ENCODE measurements around the gene PTPRJ.
"Not testable (repeated sequence)": the region's sequence is repeated elsewhere in the genome, so short reads cannot be mapped to it uniquely, and the experiment has no call there.

Gene PTPRJ

GRCh38 chr11:47980088-47980906, at the start of gene PTPRJ:
Gene PTPRJ (plus strand): TSS chr11:47980559. CDS start chr11:47980913, 354 bp downstream.
- intact Hi-C loops (cut with DNase I) = loop anchor here (2.0 to 5.0 kb wide), 3 partner anchors 37 to 129 kb away; no protein-coding TSS in a partner anchor
- DNase-seq = peak; percentile 46 to 94 (median 70)

DNA sequence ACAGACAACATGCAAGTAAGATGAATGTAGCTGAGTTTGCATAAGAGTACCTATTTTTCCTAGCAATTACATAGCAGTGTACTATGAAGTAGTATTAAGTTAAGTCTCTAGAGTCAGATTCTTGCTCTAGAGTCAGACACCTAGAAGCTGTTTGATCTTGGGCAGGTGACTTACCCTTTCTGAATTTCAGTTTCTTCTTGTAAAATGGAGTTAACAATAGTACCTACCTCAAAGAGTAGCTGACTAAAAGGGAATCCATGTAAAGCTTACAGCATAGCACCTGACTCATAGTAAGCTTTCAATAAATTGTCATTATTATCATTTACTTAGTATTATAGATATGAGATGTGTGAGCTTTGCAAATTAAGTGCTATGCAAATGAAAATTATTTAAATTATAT, 47.8 kb upstream of the PTPRJ start:
- intact Hi-C loops (cut with DNase I) = no loop called here

GRCh38 chr11:47933797-47934196, 46.6 kb upstream of the PTPRJ start:
- intact Hi-C loops (cut with DNase I) = loop anchor here (1.0 kb wide), 1 partner anchor 177 kb away; no protein-coding TSS in a partner anchor
- DNase-seq = not testable (repeated sequence)

More for the DNA sequence above, 47.8 kb upstream of the PTPRJ start:
- no peak for DNase-seq

GRCh38 chr11:47938791-47939560, 41.4 kb upstream of the PTPRJ start:
- intact Hi-C loops (cut with DNase I) = loop anchor here (5.0 kb wide), 1 partner anchor 38 kb away; no protein-coding TSS in a partner anchor

GRCh38 chr11:47940904-47941649, 39.3 kb upstream of the PTPRJ start:
- intact Hi-C loops (cut with DNase I) = loop anchor here (10.0 kb wide), 1 partner anchor 56 kb away; no protein-coding TSS in a partner anchor
- no peak for DNase-seq

More at GRCh38 chr11:47938791-47939560, 41.4 kb upstream of the PTPRJ start:
- no peak for DNase-seq

DNA sequence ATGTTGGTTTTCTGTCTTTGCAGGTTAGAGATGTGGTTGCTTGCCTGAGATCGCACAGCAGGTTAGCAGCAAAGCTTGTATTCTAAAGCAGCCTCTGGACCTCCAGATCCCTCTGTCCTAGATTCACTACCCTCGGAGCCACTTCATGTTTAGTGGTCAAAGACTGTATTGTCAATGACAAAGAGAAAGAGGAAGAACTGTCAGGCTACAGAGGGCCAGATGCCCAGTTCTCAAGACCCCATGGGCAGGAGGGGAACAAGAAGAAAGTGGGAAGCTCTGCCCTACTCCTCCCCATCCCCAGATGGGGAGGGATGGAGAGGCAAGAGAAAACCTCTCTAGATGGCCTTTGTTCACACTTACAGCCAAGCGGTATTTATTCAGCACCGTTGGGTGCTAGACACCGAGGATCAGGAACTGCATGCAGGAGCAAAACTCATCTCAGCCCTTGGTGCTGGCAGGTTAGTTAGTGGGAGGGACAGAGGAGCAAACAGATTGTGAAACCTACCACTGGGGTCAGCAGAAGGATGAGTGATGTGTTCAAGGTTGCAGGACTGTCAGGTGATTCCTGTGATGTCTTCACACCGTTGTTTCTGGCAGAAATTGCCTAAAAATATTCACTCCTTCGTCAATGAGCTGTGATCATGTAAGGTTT, 38.3 kb upstream of the PTPRJ start:
- DNase-seq = no peak
- intact Hi-C loops (cut with DNase I) = loop anchor here (10.0 kb wide), 1 partner anchor 57 kb away; no protein-coding TSS in a partner anchor

DNA sequence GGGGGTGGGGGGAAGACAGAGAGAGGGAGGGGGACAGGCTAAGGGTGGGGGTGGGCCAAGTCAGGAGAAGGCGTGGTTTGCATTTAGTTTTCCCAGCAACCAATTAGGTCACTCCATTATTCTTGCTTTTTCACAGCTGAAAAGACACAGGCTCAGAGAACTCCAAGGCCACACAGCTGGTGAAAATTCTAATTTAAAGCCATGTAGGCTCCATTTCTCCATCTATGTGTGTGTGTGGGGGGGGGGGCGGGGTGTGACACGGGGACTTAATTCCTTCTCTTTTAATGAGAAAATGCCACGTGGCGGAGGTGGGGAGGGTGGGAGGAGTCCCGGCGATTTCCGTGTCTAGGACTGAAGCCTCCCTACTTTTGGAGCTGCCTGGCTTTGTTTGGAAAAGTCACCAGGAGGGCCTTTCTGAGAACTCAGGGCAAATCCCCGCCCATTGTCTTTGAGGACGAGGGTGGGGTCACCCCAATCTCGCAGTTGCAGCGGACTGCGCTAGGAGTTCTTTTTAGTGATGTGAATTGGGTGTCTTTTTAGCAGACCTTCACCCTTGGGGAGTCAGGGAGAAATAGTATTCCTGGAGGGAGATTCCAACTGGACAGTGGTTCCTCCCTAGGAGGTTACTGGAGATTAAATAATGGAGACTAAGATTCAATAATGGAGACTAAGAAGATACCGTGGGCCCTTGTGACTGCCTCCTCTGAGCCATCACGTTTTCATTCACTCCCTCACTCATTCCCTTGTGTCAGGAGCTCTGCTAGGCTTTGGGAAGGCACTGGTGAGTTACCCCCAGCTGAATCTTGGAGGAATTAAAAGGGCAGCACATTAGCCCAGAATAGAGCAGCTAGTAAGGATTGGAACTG, 36.4 kb upstream of the PTPRJ start:
- intact Hi-C loops (cut with DNase I) = loop anchor here (10.0 kb wide), 1 partner anchor 59 kb away; no protein-coding TSS in a partner anchor
- DNase-seq = no peak

- DNase-seq = no peak
- intact Hi-C loops (cut with DNase I) = loop anchor here (10.0 kb wide), 1 partner anchor 60 kb away; no protein-coding TSS in a partner anchor
Observed at GRCh38 chr11:47944632-47945031, 35.7 kb upstream of the PTPRJ start.

GRCh38 chr11:47946682-47947559, 33.4 kb upstream of the PTPRJ start:
- intact Hi-C loops (cut with DNase I) = loop anchor here (10.0 kb wide), 1 partner anchor 62 kb away; no protein-coding TSS in a partner anchor
- peak in 3 of 10 donors; percentile 21 to 42 (median 26) for DNase-seq

- DNase-seq = no peak
- intact Hi-C loops (cut with DNase I) = loop anchor here (10.0 kb wide), 1 partner anchor 63 kb away; no protein-coding TSS in a partner anchor
Observed at GRCh38 chr11:47948137-47948536, 32.2 kb upstream of the PTPRJ start.

DNA sequence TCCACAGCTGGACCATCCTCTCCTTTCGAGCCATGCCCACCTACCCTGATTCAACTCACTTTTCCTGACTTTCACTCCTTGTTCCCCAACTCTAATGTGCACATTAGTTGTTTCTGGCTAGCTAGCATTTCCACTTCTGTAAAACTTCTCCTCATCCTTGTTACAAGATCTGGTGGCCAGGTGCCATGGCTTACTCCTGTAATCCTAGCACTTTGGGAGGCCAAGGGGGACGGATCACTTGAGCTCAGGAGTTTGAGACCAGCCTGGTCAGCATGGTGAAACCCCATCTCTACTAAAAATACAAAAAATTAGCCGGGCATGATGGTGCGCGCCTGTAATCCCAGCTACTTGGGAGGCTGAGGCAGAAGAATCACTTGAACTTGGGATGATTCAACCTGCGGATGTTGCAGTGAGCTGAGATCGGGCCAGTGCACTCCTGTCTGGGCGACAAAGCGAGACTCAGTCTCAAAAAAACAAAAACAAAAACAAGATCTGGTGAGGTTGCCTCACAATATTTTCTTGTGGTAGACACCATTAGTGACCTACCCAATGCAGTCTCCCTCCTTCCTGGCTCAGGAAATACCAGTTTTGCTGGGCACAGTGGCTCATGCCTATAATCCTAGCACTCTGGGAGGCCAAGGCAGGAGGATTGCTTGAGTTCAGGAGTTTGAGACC, 31.2 kb upstream of the PTPRJ start:
- DNase-seq = not testable (repeated sequence)
- intact Hi-C loops (cut with DNase I) = loop anchor here (10.0 kb wide), 1 partner anchor 64 kb away; no protein-coding TSS in a partner anchor

- intact Hi-C loops (cut with DNase I) = no loop called here
Observed at GRCh38 chr11:47950396-47950795, 30.0 kb upstream of the PTPRJ start.

DNA sequence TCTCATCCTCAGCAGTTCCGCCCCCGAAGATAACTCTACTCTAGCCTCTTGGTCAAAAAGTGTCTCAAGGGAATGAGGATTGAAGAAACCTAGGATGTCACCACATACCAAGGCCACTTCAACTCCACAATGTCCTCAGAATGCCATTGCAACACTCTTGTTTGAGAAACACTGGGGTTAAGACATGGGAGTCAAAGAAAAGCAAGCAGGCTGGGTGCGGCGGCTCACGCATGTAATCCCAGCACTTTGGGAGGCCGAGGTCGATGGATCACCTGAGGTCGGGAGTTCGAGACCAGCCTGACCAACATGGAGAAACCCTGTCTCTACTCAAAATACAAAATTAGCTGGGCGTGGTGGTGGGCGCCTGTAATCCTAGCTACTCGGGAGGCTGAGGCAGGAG, 28.9 kb upstream of the PTPRJ start:
- DNase-seq; intact Hi-C loops (cut with DNase I): not testable (repeated sequence)

More at GRCh38 chr11:47950396-47950795, 30.0 kb upstream of the PTPRJ start:
- DNase-seq = no peak

DNA sequence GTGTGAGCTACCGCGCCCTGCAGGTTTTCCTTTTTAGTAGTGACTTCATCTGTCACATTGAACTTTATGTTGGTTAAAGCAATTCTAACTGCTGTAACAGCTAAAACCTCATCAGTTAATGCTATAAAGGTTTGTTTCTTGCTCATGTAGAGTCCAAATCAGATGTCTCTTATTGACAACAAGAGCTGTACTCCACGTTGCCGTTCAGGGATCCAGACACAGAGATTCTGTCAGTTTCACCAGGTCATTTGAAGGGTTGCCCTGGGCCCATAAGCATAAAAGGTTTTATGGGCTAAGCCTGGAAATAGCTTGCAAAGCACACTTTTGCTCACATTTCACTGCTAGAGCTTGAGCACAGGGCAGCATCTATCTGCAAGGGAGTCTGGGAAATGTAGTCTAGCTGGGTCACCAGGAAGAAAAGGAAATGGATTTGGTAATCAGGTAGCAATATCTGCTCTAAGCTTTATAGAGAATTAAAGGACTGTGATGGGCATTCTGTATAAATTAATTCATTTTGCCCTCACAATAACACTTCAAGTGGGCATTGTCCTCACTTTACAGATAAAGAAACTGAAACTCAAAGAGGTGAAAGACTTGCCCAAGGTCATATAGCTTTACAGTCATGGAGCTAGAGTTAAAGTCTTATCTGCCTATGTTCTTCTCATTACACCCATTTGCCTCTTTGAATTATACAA, 25.2 kb upstream of the PTPRJ start:
- intact Hi-C loops (cut with DNase I) = no loop called here
- DNase-seq = no peak

GRCh38 chr11:47960015-47960414, 20.3 kb upstream of the PTPRJ start:
- peak in 1 of 10 donors; percentile 44 for DNase-seq
- intact Hi-C loops (cut with DNase I) = loop anchor here (10.0 kb wide), 1 partner anchor 55 kb away; no protein-coding TSS in a partner anchor

DNA sequence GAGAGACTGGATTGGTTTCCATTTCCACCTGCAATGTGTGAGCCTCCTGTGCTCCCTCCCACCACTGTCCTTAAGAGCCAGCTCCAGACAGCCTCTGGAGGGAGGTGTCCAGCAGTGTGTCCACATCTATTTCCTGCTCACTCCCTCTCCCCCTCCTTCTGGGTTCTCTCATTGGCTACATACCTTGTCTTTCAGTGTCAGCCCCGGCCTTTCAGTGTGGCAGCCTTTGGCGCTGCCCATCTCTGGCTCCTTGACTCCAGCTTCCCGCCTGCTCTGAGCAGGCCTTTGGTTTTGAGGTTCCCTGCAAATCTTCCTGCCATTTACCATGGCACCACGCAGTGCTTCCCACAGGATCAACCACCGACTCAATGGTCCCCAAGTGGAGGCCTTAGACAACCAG, 19.0 kb upstream of the PTPRJ start:
- peak in 1 of 10 donors; percentile 3 for DNase-seq
- intact Hi-C loops (cut with DNase I) = loop anchor here (10.0 kb wide), 1 partner anchor 57 kb away; no protein-coding TSS in a partner anchor

All from posterior cingulate gyrus (tissue), 11 donors.